Omental fat pad (tissue), 4 donors: ENCODE data around the gene PCBP4. TPM values are rescaled to one million over a fixed set of nuclear protein-coding genes. Genes with fewer than 3 reads are reported as not detected.

ENCODE experiments used
- ATAC-seq: fragments of 150-250 bp; one replicate; pipeline ENCODE4 v1.9.1; 2016; ENCODE audit warnings: mild to moderate bottlenecking, moderate library complexity; ENCODE audit not compliant: low FRiP score
- DNase-seq: peaks from one replicate; pipeline ENCODE4 v3.0.0-alpha.2; 2019; ENCODE audit warnings: low spot score
- CTCF ChIP-seq, 3 donors: fragments of 450-650 bp; IDR thresholded peaks; one replicate each; pipeline ENCODE4 v1.5.1; 2016 to 2017; ENCODE audit warnings: antibody characterized with exemption in 3 of 3, mild to moderate bottlenecking in 3 of 3, moderate library complexity in 2 of 3
- total RNA-seq, 4 donors: library from RNA; depleted of rRNA; stranded (reverse); fragments of >200 nt; gene quantifications; one replicate each; pipeline ENCODE4 v1.1.0, GENCODE V29; 2016

Gene PCBP4
- total RNA-seq, 4 donors from 2014 or later = 21.4 to 84.0 (median 23.4) TPM

DNA sequence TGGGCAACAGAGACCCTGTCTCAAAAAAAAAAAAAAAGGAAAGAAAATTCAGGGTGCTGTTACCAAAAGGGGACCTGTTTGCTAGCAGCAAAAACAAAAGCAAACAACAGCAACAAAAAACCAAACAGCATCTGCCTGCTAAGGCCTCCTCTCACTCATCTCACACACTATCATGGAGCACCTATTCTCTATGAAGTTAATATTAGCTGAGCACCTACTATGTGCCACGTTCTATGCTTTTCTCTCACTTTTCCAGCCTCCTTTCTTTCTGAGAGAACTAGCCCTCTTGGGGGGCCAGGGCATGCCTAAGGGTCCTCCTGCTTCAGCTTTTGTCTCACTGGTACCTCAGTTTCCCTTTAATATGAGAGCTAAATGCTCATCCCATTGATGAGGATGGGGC lies 12.5 kb downstream of the PCBP4 start:
- DNase-seq (no peak), ATAC-seq (no peak)
- TF ChIP-seq CTCF (IDR thresholded peaks at IDR 0.05) = no peak

DNA sequence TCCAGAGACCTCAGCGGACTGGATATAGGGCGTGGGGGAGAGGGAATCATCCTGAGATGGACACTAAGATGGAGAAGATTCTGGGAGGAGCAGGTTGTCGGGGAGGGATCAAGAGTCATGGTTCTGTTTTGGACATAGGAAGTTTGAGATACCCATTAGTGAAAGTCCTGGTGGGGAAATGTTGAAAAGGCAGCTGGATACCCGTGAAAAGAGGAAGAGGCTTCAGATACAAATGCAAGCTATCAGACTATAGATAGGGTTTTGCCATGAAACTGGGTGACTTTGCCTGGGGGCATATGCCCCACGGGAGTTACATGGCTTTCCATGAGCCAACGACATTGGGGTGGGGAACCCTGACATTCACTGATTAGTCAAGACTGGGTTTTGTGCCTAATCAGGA lies 13.1 kb downstream of the PCBP4 start:
- DNase-seq = no peak
- no peak for TF ChIP-seq CTCF (IDR thresholded peaks at IDR 0.05)
- ATAC-seq = no peak

DNA sequence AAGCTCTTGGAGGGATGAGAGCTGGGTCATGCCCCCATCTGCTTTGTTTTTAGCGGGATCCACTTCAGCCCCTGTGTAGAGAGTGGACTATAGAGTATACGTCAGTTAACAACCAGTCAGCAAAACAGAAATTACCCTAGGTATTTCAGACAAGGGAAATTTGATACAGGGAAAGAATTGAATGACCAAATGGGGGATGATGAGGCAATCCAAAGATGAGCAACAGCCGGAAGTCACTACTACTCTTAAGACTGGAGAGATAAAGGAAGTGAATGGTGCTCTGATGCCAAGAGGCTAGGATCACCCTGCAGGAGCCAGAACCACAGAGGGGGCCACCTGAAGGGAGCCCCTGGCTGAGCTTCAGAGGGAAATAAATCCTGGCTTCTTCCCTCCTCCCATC lies 13.8 kb downstream of the PCBP4 start:
- no peak for ATAC-seq
- no peak for TF ChIP-seq CTCF (IDR thresholded peaks at IDR 0.05)
- no peak for DNase-seq

DNA sequence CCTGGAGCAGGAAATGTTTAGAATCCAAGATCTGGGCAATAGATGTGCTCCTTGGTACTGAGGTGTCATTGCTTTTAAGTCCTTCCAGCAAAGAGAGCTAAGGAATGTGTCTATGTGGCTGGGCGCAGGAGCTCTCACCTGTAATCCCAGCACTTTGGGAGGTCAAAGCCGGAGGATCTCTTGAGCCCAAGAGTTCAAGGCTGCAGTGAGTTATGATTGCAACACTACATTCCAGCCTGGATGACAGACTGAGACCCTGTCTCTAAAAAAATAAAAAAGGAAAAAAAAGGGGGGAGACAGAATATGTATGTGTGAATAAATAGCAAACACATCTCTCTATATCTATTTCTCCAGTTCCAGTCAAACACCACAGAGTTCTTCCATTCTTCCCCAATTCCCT lies 16.4 kb downstream of the PCBP4 start:
- TF ChIP-seq CTCF (IDR thresholded peaks at IDR 0.05) = no peak
- ATAC-seq (no peak), DNase-seq (no peak)

GRCh38 chr3:51949121-51949520 lies 18.1 kb downstream of the PCBP4 start:
- ATAC-seq (no peak), DNase-seq (no peak)
- TF ChIP-seq CTCF (IDR thresholded peaks at IDR 0.05) = no peak

DNA sequence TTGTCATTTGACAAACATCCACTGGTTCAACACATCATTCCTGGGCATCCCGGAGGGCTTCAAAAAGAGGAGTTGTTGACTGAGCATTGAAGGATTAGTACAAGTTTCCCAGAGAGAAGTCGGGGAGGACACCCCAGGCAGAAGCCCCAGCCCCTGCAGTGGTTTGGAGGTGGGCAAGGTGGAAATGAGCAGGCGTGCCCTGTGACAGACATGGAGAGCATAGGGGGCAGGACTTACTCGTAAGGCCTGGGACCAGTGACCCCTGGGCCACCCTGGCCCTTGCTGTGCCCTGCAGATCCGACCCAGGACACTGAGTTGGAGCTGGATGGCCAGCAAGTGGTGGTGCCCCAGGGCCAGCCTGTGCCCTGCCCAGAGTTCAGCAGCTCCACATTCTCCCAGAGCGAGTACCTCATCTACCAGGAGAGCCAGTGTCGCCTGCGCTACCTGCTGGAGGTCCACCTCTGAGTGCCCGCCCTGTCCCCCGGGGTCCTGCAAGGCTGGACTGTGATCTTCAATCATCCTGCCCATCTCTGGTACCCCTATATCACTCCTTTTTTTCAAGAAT lies 19.2 kb downstream of the PCBP4 start:
- DNase-seq = no peak
- TF ChIP-seq CTCF (IDR thresholded peaks at IDR 0.05) = no peak
- ATAC-seq = no peak

DNA sequence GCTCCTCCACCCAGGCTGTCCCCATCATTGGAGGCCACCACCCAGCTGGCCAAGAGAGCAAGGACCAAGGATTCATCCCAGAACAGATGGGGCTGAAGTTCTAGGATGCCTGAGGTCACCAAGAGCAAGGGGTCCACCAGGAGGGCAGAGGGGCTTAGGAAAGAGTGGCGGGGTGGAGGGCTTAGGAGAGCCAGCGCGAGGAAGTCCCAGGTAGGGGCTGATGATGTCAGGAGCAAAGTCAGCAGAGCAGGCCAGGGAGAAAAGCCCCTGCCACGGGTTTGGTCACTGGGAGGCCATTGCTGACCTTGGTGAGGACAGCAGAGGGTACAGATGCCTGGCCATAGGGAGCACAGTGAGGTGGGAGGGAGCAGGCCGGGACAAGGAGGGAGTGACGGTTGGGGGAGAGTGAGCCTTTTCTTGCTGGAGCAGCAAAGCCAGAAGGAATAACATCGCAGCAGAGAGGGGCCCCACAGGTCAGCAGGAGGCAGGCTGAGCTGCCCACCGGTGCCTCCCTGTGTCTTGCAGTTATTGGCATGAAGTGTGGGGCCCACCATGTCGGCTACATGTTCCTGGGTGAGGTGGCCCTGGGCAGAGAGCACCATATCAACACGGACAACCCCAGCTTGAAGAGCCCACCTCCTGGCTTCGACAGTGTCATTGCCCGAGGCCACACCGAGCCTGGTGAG lies 19.9 kb downstream of the PCBP4 start:
- no peak for TF ChIP-seq CTCF (IDR thresholded peaks at IDR 0.05)
- DNase-seq (no peak), ATAC-seq (no peak)
